ENCODE data around the gene NTNG2. TPM values are rescaled to one million over a fixed set of nuclear protein-coding genes. Genes with fewer than 3 reads are reported as not detected.

NTNG2 gene
- total and polyA plus RNA-seq, 2 donors (not counting 1 experiment from before 2014, with no cell fraction given), result 5.0 to 6.6 TPM

DNA sequence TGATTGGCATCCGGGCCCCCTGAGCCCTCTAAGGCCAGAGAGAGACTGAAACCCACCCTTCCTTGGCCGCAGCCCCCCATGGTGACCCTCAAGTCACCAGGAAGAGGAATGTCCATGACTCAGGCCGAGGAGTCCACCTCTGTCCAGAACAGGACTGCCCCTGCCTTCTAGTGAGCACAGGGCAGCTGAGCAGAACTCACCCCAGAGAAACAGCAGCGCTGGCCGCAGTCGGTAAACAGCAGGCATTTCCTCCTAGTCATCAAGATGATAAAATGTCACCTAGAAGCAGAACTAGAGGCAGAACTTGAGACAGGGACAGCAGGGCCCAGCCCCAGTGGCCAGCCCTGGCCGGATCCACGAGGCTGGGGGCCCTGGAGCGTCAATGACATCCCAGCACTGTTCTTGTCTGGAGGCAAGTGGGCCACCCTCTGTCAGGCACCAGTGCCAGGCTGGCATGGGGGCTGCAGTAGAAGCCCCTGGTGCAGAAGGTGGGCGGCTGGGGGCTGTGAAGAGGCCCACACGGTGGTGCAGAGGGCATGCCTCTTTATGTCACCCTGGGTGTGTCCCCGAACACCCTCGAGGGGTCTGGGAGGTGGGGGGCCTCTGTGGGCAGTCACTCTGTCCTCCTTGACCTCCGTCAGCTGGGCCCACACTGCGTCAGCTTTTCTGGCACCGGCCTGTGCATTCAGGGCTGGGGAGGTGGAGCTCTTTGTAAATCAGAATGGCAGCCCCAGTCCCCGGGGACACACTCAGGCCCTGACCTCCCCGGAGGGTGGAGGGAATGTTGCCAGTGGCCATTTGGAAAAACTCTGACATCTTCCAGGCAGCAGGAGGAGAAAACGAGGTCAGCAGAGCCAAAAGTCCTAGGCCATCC, 83.0 kb downstream of the NTNG2 start:
- H3K9me3 Mint-ChIP-seq (ENCODE audit: insufficient read depth), result no peaks in the 10 kb centered on the region
- TF ChIP-seq, protein P1, sequence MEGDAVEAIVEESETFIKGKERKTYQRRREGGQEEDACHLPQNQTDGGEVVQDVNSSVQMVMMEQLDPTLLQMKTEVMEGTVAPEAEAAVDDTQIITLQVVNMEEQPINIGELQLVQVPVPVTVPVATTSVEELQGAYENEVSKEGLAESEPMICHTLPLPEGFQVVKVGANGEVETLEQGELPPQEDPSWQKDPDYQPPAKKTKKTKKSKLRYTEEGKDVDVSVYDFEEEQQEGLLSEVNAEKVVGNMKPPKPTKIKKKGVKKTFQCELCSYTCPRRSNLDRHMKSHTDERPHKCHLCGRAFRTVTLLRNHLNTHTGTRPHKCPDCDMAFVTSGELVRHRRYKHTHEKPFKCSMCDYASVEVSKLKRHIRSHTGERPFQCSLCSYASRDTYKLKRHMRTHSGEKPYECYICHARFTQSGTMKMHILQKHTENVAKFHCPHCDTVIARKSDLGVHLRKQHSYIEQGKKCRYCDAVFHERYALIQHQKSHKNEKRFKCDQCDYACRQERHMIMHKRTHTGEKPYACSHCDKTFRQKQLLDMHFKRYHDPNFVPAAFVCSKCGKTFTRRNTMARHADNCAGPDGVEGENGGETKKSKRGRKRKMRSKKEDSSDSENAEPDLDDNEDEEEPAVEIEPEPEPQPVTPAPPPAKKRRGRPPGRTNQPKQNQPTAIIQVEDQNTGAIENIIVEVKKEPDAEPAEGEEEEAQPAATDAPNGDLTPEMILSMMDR (IDR thresholded peaks at IDR 0.05), result no peak
- no peak for TF ChIP-seq EZH2 (IDR thresholded peaks at IDR 0.05; ENCODE audit: borderline replicate concordance, insufficient read depth, low read depth, low read length, poor library complexity, severe bottlenecking)
- WGBS (ENCODE audit: insufficient coverage), result 86% methylated on average over 15 of the region's 19 CpGs
- Histone ChIP-seq H3K36me3 (replicated peaks in 1 of 2; ENCODE audit: control extremely low read depth in 1 of 2, control insufficient read depth in 1 of 2, extremely low read depth in 1 of 2, insufficient read depth in 2 of 2, low read length in 1 of 2) (no peaks in the 10 kb centered on the region), H3K27ac (ENCODE audit: low read length in 2 of 2) (no peak overlapping the region), H2AFZ (ENCODE audit: insufficient read depth, low read depth, low read length, poor library complexity, severe bottlenecking) (no peak overlapping the region), H3K9me3 (ENCODE audit: control extremely low read depth in 1 of 3, control insufficient read depth in 2 of 3, insufficient read depth in 1 of 3, low read length in 2 of 3) (no peaks in the 10 kb centered on the region), H3K4me1 (ENCODE audit: control insufficient read depth in 2 of 2, insufficient read depth in 2 of 2, low read length in 2 of 2) (peaks cover 7 to 16% of the 10 kb centered on the region in 2 donors), H3K4me3 (ENCODE audit: control extremely low read depth in 1 of 5, extremely low read depth in 1 of 5, insufficient read depth in 1 of 5, low read depth in 2 of 5, low read length in 4 of 5) (no peak overlapping the region), H3K79me2 (ENCODE audit: control insufficient read depth, insufficient read depth, low read length) (no peaks in the 10 kb centered on the region), H3K9ac (ENCODE audit: low read length) (no peak overlapping the region), H3K27me3 (replicated peaks in 1 of 4; ENCODE audit: control extremely low read depth in 1 of 4, control insufficient read depth in 3 of 4, insufficient read depth in 4 of 4, low read length in 3 of 4) (peaks cover 0 to 14% (median 4%) of the 10 kb centered on the region in 4 experiments), H4K20me1 (ENCODE audit: control insufficient read depth, insufficient read depth, low read length, poor library complexity, severe bottlenecking) (no peaks in the 10 kb centered on the region), H3K4me2 (replicated peaks; ENCODE audit: low read depth, low read length, poor library complexity, severe bottlenecking) (no peak overlapping the region)
- ChIA-PET CTCF (interaction anchor here (0.6 to 12.1 kb wide), 3 partner anchors 9 to 75 kb away, joined by 4 to 102 read pairs (median 4); no protein-coding TSS in a partner anchor), POLR2A (interaction anchor here (1.1 to 1.6 kb wide), 2 partner anchors 16 to 1214 kb away, joined by 3 to 4 read pairs; no protein-coding TSS in a partner anchor)
- peaks cover 13% of the 10 kb centered on the region for H3K4me1 Mint-ChIP-seq
- ATAC-seq (ENCODE audit: low read depth) (no peak), DNase-seq (no peak)
- H3K27me3 Mint-ChIP-seq, result peaks cover 5% of the 10 kb centered on the region
- intact Hi-C loops (cut with micrococcal nuclease), result loop anchor here (5.0 kb wide), 2 partner anchors 522 to 968 kb away; partner anchors contain the start of gene FAM78A
- no peak overlapping the region for H3K27ac Mint-ChIP-seq
- H3K4me3 Mint-ChIP-seq, result peak overlapping the region; percentile 23

DNA sequence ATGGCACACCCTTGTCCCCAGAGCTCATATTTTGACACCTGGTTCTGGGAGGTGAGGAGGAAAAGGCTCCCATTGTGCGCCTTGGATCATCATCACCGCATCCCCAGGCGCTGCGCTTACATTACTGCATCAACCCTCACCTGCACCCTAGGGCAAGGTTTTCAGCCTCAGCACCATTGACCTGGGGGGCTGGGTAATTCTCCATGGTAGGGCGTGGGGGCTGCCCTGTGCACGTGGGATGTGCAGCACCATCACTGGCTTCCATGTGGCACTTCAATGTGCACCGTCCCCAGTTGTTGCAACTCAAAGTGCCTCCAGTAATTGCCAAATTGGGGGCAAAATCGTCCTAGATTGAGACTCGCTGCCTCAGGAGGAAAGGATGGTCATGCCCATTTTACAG, 83.6 kb downstream of the NTNG2 start:
- ATAC-seq (ENCODE audit: low read depth) (no peak), DNase-seq (no peak)
- ChIA-PET POLR2A (interaction anchor here (1.1 to 1.6 kb wide), 2 partner anchors 15 to 1213 kb away, joined by 3 to 4 read pairs; no protein-coding TSS in a partner anchor), CTCF (interaction anchor here (0.6 to 12.1 kb wide), 4 partner anchors 9 to 482 kb away, joined by 3 to 102 read pairs (median 4); no protein-coding TSS in a partner anchor)
- no peak overlapping the region for H3K4me3 ChIP-seq (ENCODE audit: control extremely low read depth in 1 of 5, extremely low read depth in 1 of 5, insufficient read depth in 1 of 5, low read depth in 2 of 5, low read length in 4 of 5)
- H3K4me1 ChIP-seq (ENCODE audit: control insufficient read depth in 2 of 2, insufficient read depth in 2 of 2, low read length in 2 of 2), result peaks cover 7 to 12% of the 10 kb centered on the region in 2 donors
- Mint-ChIP-seq H3K27me3 (peaks cover 5% of the 10 kb centered on the region), H3K4me1 (peaks cover 13% of the 10 kb centered on the region), H3K4me3 (no peak overlapping the region), H3K9me3 (ENCODE audit: insufficient read depth) (no peaks in the 10 kb centered on the region), H3K27ac (no peak overlapping the region)
- H3K79me2 ChIP-seq (ENCODE audit: control insufficient read depth, insufficient read depth, low read length), result no peaks in the 10 kb centered on the region
- H3K27me3 ChIP-seq (replicated peaks in 1 of 4; ENCODE audit: control extremely low read depth in 1 of 4, control insufficient read depth in 3 of 4, insufficient read depth in 4 of 4, low read length in 3 of 4), result peaks cover 0 to 14% (median 4%) of the 10 kb centered on the region in 4 experiments
- 87% methylated on average over 7 of the region's 9 CpGs for WGBS (ENCODE audit: insufficient coverage)
- no peaks in the 10 kb centered on the region for H3K36me3 ChIP-seq (replicated peaks in 1 of 2; ENCODE audit: control extremely low read depth in 1 of 2, control insufficient read depth in 1 of 2, extremely low read depth in 1 of 2, insufficient read depth in 2 of 2, low read length in 1 of 2)
- H3K27ac ChIP-seq (ENCODE audit: low read length in 2 of 2), result no peak overlapping the region
- H4K20me1 ChIP-seq (ENCODE audit: control insufficient read depth, insufficient read depth, low read length, poor library complexity, severe bottlenecking), result no peaks in the 10 kb centered on the region
- intact Hi-C loops (cut with micrococcal nuclease), result no loop called here
- TF ChIP-seq, protein P1 (IDR thresholded peaks at IDR 0.05), result no peak
- no peak for TF ChIP-seq EZH2 (IDR thresholded peaks at IDR 0.05; ENCODE audit: borderline replicate concordance, insufficient read depth, low read depth, low read length, poor library complexity, severe bottlenecking)
- H3K4me2 ChIP-seq (replicated peaks; ENCODE audit: low read depth, low read length, poor library complexity, severe bottlenecking), result no peak overlapping the region
- no peak overlapping the region for H3K9ac ChIP-seq (ENCODE audit: low read length)
- no peak overlapping the region for H2AFZ ChIP-seq (ENCODE audit: insufficient read depth, low read depth, low read length, poor library complexity, severe bottlenecking)
- no peaks in the 10 kb centered on the region for H3K9me3 ChIP-seq (ENCODE audit: control extremely low read depth in 1 of 3, control insufficient read depth in 2 of 3, insufficient read depth in 1 of 3, low read length in 2 of 3)
